Type B pancreatic cell (in vitro differentiated cells): ENCODE results near the gene ADAMTSL1. TPM values are rescaled to one million over a fixed set of nuclear protein-coding genes. Genes with fewer than 3 reads are reported as not detected.

ENCODE experiments used
- DNase-seq: peaks from one replicate; pipeline ENCODE4 v3.0.0; 2021; ENCODE audit warnings: mixed read lengths; ENCODE audit not compliant: unreplicated experiment; ENCODE audit errors: extremely low spot score
- H3K27ac Mint-ChIP-seq: 2 replicates; pipeline ENCODE4 v1.8.0; 2021; ENCODE audit warnings: mild to moderate bottlenecking, mixed read lengths
- H3K27me3 Mint-ChIP-seq: 2 replicates; pipeline ENCODE4 v1.8.0; 2021; ENCODE audit warnings: mixed read lengths
- H3K36me3 Mint-ChIP-seq: 2 replicates; pipeline ENCODE4 v1.8.0; 2021; ENCODE audit warnings: mixed read lengths
- H3K4me1 Mint-ChIP-seq: one replicate; pipeline ENCODE4 v1.8.0; 2021; ENCODE audit warnings: mixed read lengths; ENCODE audit not compliant: unreplicated experiment
- H3K4me3 Mint-ChIP-seq: 2 replicates; pipeline ENCODE4 v1.8.0; 2021; ENCODE audit warnings: mild to moderate bottlenecking, mixed read lengths
- H3K9me3 Mint-ChIP-seq: 2 replicates; pipeline ENCODE4 v1.8.0; 2021; ENCODE audit warnings: mixed read lengths
- CTCF ChIP-seq: fragments of 200-600 bp; sonication (generic); conservative IDR thresholded peaks from 2 replicates; pipeline ENCODE4 v1.5.0; 2021; ENCODE audit warnings: antibody characterized with exemption, mild to moderate bottlenecking
- total RNA-seq: library from RNA; stranded (reverse); gene quantifications from 2 replicates; pipeline ENCODE4 v1.2.1, GENCODE V29; 2021; ENCODE audit warnings: low replicate concordance

The ADAMTSL1 gene
- total RNA-seq, 1 donor from 2014 or later = 28.6 TPM

GRCh38 chr9:18694959-18695668 lies 221.2 kb downstream of the ADAMTSL1 start:
- H3K36me3 Mint-ChIP-seq = peaks cover 19% of the 10 kb centered on the region
- no peak for DNase-seq
- H3K4me1 Mint-ChIP-seq = no peaks in the 10 kb centered on the region
- peaks cover 25% of the 10 kb centered on the region for H3K9me3 Mint-ChIP-seq
- H3K27me3 Mint-ChIP-seq = no peaks in the 10 kb centered on the region
- TF ChIP-seq CTCF = no peak
- H3K27ac Mint-ChIP-seq = no peak overlapping the region
- no peak overlapping the region for H3K4me3 Mint-ChIP-seq

- Mint-ChIP-seq H3K4me1 (peaks cover 5% of the 10 kb centered on the region), H3K27ac (no peak overlapping the region), H3K4me3 (no peak overlapping the region), H3K9me3 (peaks cover 20% of the 10 kb centered on the region), H3K36me3 (peaks cover 20% of the 10 kb centered on the region), H3K27me3 (no peaks in the 10 kb centered on the region)
- DNase-seq = no peak
- TF ChIP-seq CTCF = no peak
Observed at GRCh38 chr9:18698992-18699391, 225.0 kb downstream of the ADAMTSL1 start.

- Mint-ChIP-seq H3K9me3 (peaks cover 18% of the 10 kb centered on the region), H3K4me3 (no peak overlapping the region), H3K27me3 (no peaks in the 10 kb centered on the region), H3K27ac (no peak overlapping the region), H3K4me1 (peaks cover 9% of the 10 kb centered on the region), H3K36me3 (peaks cover 19% of the 10 kb centered on the region)
- DNase-seq = no peak
- no peak for TF ChIP-seq CTCF
Observed at GRCh38 chr9:18699764-18700163, 225.8 kb downstream of the ADAMTSL1 start.

- Mint-ChIP-seq H3K4me3 (no peak overlapping the region), H3K9me3 (peaks cover 18% of the 10 kb centered on the region), H3K36me3 (peaks cover 14% of the 10 kb centered on the region), H3K27me3 (no peaks in the 10 kb centered on the region), H3K4me1 (peaks cover 14% of the 10 kb centered on the region), H3K27ac (no peak overlapping the region)
- no peak for TF ChIP-seq CTCF
- DNase-seq = no peak
Observed at GRCh38 chr9:18700714-18701113, 226.8 kb downstream of the ADAMTSL1 start.

- Mint-ChIP-seq H3K27me3 (no peaks in the 10 kb centered on the region), H3K27ac (no peak overlapping the region), H3K4me1 (peaks cover 30% of the 10 kb centered on the region), H3K4me3 (no peak overlapping the region), H3K36me3 (peaks cover 10% of the 10 kb centered on the region), H3K9me3 (peaks cover 12% of the 10 kb centered on the region)
- no peak for TF ChIP-seq CTCF
- DNase-seq = no peak
Observed at GRCh38 chr9:18703151-18703900, 229.4 kb downstream of the ADAMTSL1 start.
